Adrenal gland (tissue), 5 donors: ENCODE results near the gene TSN.

Experiments used
- CTCF ChIP-seq, 6 experiments: fragments of 450-650 bp in 4 of 6; fragments of 200-600 bp in 2 of 6; sonication (generic) in 1 of 6; IDR thresholded peaks; 1 replicate in 5 of 6; 2 replicates in 1 of 6; pipeline versions ENCODE4 v1.5.1 to v1.8.0; 2016 to 2021; ENCODE audit warnings: antibody characterized with exemption in 6 of 6, mild to moderate bottlenecking in 2 of 6, moderate library complexity in 1 of 6
- POLR2A ChIP-seq, 2 donors: fragments of 450-650 bp; IDR thresholded peaks; one replicate each; pipeline ENCODE4 v1.6.1; 2017; ENCODE audit warnings: antibody characterized with exemption in 2 of 2, mild to moderate bottlenecking in 2 of 2, moderate library complexity in 1 of 2
- donor health status: DM: no; HTN: no; CAD: no.

GRCh38 chr2:121783180-121783579 lies 27.7 kb downstream of the TSN start:
- TF ChIP-seq CTCF (IDR thresholded peaks at IDR 0.05) (no peak), POLR2A (IDR thresholded peaks at IDR 0.05) (no peak)
